GM12873 (cell line): ENCODE results near the gene SMARCE1.

Source experiments
- TF ChIP-seq, protein P1 (sequence below): IDR thresholded peaks from 2 replicates; pipeline ENCODE4 v1.5.1; 2012; ENCODE audit warnings: low read depth, mild to moderate bottlenecking, moderate library complexity, low read length, control low read depth; ENCODE audit not compliant: insufficient read depth; ENCODE audit errors: missing control alignments

Gene SMARCE1

GRCh38 chr17:40590742-40591141, 56.9 kb downstream of the SMARCE1 start:
- TF ChIP-seq, protein P1, sequence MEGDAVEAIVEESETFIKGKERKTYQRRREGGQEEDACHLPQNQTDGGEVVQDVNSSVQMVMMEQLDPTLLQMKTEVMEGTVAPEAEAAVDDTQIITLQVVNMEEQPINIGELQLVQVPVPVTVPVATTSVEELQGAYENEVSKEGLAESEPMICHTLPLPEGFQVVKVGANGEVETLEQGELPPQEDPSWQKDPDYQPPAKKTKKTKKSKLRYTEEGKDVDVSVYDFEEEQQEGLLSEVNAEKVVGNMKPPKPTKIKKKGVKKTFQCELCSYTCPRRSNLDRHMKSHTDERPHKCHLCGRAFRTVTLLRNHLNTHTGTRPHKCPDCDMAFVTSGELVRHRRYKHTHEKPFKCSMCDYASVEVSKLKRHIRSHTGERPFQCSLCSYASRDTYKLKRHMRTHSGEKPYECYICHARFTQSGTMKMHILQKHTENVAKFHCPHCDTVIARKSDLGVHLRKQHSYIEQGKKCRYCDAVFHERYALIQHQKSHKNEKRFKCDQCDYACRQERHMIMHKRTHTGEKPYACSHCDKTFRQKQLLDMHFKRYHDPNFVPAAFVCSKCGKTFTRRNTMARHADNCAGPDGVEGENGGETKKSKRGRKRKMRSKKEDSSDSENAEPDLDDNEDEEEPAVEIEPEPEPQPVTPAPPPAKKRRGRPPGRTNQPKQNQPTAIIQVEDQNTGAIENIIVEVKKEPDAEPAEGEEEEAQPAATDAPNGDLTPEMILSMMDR: no peak

GRCh38 chr17:40588552-40588951, 59.1 kb downstream of the SMARCE1 start:
- TF ChIP-seq, protein P1: no peak

- TF ChIP-seq, protein P1: no peak
These were observed 65.2 kb downstream of the SMARCE1 start for GRCh38 chr17:40582328-40582901.

GRCh38 chr17:40580140-40580539, 67.5 kb downstream of the SMARCE1 start:
- TF ChIP-seq, protein P1: no peak

- TF ChIP-seq, protein P1: no peak
These were observed 68.1 kb downstream of the SMARCE1 start for GRCh38 chr17:40579471-40579870.

DNA sequence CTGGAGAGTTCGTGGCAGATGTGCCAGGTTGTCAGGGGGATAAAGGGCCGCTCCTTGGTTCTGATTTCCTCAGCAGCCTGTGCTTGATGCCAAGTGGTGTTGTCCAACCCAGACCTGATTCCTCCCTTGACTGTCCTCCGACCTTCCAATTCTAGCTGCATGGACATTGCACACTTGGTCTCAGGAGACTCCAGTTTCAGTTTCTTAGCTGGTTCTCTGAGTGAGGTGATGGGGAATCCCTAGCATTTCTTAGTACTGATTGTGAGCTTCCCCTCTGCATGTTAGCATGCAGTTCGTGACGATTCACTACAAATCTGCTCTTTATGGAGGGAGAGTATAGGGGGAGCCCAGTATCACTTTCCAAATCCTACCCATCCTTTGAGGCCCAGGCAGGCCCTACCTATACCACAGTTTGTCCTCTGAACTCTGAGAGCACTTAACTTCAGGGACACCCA, 70.0 kb downstream of the SMARCE1 start:
- TF ChIP-seq, protein P1: no peak

- TF ChIP-seq, protein P1: no peak
These were observed 71.4 kb downstream of the SMARCE1 start for GRCh38 chr17:40576113-40576740.
